Measurements from ENCODE around the gene KLHL8. TPM values are rescaled to one million over a fixed set of nuclear protein-coding genes. Genes with fewer than 3 reads are reported as not detected.
"Not testable (repeated sequence)": the region's sequence is repeated elsewhere in the genome, so short reads cannot be mapped to it uniquely, and the experiment has no call there.

KLHL8 gene
- total RNA-seq, 1 donor from 2014 or later = 16.6 TPM

DNA sequence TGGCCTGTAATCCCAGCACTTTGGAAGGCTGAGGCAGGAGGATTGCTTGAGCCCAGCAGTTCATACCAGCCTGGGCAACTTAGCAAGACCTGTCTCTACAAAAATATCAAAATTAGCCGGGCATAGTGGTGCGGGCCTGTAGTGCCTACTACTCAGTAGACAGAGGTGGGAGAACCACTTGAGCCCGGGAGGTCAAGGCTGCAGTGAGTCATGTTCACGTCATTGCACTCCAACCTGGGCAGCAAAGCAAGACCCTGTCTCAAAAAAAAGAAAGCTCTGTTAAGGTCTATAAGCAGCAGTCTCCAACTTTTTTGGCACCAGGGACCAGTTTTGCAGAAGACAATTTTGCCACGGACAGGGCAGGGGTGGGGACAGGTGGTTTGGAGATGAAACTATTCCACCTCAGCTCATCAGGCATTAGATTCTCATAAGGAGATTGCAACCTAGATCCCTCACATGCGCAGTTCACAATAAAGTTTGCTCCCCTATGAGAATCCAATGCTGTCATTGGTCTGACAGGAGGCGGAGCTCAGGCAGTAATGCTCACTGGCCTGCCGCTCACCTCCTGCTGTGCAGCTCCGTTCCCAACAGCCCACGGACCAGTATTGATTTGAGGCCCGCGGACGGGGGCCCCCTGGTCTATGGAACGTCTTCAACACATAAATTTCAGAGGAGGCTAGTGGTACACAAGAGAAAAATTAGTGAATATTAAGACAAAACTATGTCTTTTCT lies 67.9 kb downstream of the KLHL8 start:
- H3K4me1 Mint-ChIP-seq (ENCODE audit: unreplicated experiment) = peaks cover 19% of the 10 kb centered on the region
- no peak overlapping the region for H3K27ac Mint-ChIP-seq
- no peaks in the 10 kb centered on the region for H3K9me3 Mint-ChIP-seq
- H3K27me3 Mint-ChIP-seq = no peaks in the 10 kb centered on the region
- TF ChIP-seq, protein P1, sequence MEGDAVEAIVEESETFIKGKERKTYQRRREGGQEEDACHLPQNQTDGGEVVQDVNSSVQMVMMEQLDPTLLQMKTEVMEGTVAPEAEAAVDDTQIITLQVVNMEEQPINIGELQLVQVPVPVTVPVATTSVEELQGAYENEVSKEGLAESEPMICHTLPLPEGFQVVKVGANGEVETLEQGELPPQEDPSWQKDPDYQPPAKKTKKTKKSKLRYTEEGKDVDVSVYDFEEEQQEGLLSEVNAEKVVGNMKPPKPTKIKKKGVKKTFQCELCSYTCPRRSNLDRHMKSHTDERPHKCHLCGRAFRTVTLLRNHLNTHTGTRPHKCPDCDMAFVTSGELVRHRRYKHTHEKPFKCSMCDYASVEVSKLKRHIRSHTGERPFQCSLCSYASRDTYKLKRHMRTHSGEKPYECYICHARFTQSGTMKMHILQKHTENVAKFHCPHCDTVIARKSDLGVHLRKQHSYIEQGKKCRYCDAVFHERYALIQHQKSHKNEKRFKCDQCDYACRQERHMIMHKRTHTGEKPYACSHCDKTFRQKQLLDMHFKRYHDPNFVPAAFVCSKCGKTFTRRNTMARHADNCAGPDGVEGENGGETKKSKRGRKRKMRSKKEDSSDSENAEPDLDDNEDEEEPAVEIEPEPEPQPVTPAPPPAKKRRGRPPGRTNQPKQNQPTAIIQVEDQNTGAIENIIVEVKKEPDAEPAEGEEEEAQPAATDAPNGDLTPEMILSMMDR (conservative IDR thresholded peaks at IDR 0.05) = no peak
- no peak overlapping the region for H3K4me3 Mint-ChIP-seq
- H3K36me3 Mint-ChIP-seq = no peaks in the 10 kb centered on the region
- DNase-seq (ENCODE audit: extremely low spot score, unreplicated experiment) = no peak

DNA sequence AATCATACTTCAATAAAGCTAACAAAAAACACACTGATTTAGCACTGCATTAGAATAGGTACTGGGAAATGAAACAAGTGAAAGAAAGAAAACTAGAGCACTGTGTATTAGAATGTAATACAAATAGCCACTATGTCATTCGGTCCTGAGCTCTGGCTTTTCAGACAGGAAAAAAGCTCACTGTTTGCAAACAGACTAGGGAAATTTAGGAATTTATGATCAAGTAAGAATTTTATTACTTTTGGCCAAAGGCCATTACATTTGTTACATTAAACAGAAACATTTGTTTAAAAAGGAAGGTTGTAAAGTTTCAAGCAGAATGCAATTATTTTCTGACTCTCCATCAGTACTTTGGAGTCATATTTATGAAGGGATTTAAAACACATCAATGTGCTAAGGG lies 68.7 kb downstream of the KLHL8 start:
- no peaks in the 10 kb centered on the region for H3K9me3 Mint-ChIP-seq
- DNase-seq (ENCODE audit: extremely low spot score, unreplicated experiment) = no peak
- peaks cover 19% of the 10 kb centered on the region for H3K4me1 Mint-ChIP-seq (ENCODE audit: unreplicated experiment)
- H3K27me3 Mint-ChIP-seq = no peaks in the 10 kb centered on the region
- TF ChIP-seq, protein P1 (conservative IDR thresholded peaks at IDR 0.05) = no peak
- H3K4me3 Mint-ChIP-seq = no peak overlapping the region
- H3K36me3 Mint-ChIP-seq = no peaks in the 10 kb centered on the region
- no peak overlapping the region for H3K27ac Mint-ChIP-seq

DNA sequence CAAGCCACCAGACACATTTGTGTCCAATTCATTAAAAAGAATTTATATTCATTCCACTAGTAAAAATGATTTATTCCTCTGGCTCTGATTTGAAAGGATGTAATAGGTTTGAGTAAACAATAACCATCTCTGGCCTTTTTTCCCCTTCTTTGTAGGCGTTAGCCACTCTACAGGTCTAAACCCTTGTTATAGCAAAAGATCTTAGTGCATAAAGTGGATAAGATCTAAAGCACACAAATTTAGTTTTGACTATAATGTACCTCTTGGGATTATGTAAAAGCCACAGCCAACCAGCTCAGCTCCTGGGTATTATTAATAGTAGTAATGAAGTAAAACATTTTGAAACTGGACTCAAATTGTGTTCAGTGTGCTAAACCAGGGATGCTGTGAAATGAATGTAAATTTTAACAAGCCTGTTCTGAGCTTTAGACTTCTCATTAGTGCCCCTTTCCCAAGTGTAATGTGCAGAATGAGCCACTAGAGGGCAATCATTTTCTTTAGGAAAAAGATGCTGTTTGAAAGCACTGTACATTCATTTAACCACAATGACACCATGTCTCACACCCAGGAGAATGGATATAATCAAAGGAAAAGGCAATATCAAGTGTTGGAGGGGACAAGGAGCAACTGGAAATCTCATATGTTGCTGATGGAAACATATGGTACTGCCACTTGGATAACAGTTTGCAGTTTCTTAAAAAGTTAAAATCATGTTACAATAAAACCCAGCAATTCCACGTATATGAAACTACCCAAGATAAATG lies 69.7 kb downstream of the KLHL8 start:
- TF ChIP-seq, protein P1 (conservative IDR thresholded peaks at IDR 0.05) = peak; percentile 96
- DNase-seq (ENCODE audit: extremely low spot score, unreplicated experiment) = no peak
- H3K4me1 Mint-ChIP-seq (ENCODE audit: unreplicated experiment) = peaks cover 19% of the 10 kb centered on the region

DNA sequence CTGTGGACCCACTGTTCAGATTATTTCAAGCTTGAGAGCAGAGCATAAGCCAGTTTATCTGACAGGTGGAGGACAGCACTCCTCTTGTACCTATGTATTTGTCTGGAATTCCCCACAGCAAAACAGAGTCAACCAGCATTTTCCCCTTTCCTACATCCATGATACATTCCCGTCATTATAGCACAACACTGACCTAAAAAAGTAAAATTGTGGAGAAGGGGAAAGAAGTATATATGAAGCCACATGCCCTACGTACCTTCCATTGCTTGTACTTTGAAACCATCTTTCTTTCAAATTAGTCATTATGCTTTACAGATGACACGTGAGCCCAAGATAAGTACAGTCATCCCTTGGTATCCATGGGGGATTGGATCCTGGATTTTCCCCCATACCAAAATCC lies 73.3 kb downstream of the KLHL8 start:
- Mint-ChIP-seq H3K9me3 (no peaks in the 10 kb centered on the region), H3K36me3 (peaks cover 15% of the 10 kb centered on the region), H3K4me3 (no peak overlapping the region), H3K27ac (no peak overlapping the region), H3K27me3 (no peaks in the 10 kb centered on the region), H3K4me1 (ENCODE audit: unreplicated experiment) (peaks cover 10% of the 10 kb centered on the region)
- no peak for DNase-seq (ENCODE audit: extremely low spot score, unreplicated experiment)
- TF ChIP-seq, protein P1 (conservative IDR thresholded peaks at IDR 0.05) = no peak

More for the DNA sequence above, 69.7 kb downstream of the KLHL8 start:
- Mint-ChIP-seq H3K27me3 (no peaks in the 10 kb centered on the region), H3K4me3 (no peak overlapping the region), H3K36me3 (no peaks in the 10 kb centered on the region), H3K27ac (no peak overlapping the region), H3K9me3 (no peaks in the 10 kb centered on the region)

DNA sequence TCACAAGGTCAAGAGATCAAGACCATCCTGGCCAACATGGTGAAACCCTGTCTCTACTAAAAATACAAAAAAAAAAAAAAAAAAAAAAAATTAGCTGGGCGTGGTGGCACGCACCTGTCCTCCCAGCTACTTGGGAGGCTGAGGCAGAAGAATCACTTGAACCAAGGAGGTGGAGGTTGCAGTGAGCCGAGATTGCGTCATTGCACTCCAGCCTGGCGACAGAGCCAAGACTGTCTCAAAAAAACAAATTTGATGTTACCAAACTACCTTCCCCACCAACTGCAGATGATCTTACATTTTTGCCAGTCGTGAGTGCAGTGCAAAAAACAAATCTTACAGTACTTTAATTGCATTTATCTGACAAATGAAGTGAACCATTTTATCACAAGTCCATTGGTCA lies 74.5 kb downstream of the KLHL8 start:
- H3K4me1 Mint-ChIP-seq (ENCODE audit: unreplicated experiment); H3K27ac Mint-ChIP-seq; H3K27me3 Mint-ChIP-seq; DNase-seq (ENCODE audit: extremely low spot score, unreplicated experiment); H3K4me3 Mint-ChIP-seq; H3K9me3 Mint-ChIP-seq: not testable (repeated sequence)
- peaks cover 25% of the 10 kb centered on the region for H3K36me3 Mint-ChIP-seq

DNA sequence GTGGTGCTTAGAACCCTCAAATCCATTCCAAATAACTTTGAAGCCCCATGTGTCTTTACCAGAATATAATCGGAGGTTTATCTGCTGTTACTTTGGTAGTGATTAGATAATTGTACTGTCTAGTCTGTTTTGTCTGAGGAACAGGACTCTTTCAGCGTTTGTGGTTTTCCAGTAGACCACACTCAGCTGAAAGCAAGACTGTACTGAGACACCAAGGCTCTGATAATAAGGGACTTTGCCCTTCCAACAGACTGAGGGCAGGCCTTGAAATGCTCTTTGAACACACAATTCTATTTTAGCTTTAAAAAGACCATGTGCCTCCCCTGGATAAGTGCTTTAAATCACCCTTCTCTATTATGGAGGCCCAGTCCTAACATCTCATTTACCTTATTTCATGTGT lies 76.1 kb downstream of the KLHL8 start:
- Mint-ChIP-seq H3K27ac (no peak overlapping the region), H3K4me1 (ENCODE audit: unreplicated experiment) (no peaks in the 10 kb centered on the region), H3K27me3 (no peaks in the 10 kb centered on the region), H3K9me3 (no peaks in the 10 kb centered on the region), H3K36me3 (peaks cover 28% of the 10 kb centered on the region), H3K4me3 (no peak overlapping the region)
- TF ChIP-seq, protein P1 (conservative IDR thresholded peaks at IDR 0.05) = no peak
- no peak for DNase-seq (ENCODE audit: extremely low spot score, unreplicated experiment)
